B cell (primary cell): ENCODE measurements around the gene DAP. TPM values are rescaled to one million over a fixed set of nuclear protein-coding genes. Genes with fewer than 3 reads are reported as not detected.

ENCODE experiments used
- ATAC-seq: fragments of 200-7000 bp; cut with Tn5 transposase; one replicate; pipeline ENCODE4 v1.10.0; 2021; ENCODE audit warnings: low read depth, mild to moderate bottlenecking, moderate number of reproducible peaks, moderate library complexity
- CTCF ChIA-PET: fragments of 350-600 bp; sonication (Branson Sonifier 250); formaldehyde crosslinking; loops from one replicate; lab custom pipeline; 2021; ENCODE audit warnings: antibody characterized with exemption, inconsistent platforms; lab: Charles Lee
- POLR2A ChIA-PET: fragments of 350-600 bp; sonication (Branson Sonifier 250); formaldehyde crosslinking; loops from one replicate; lab custom pipeline; 2021; ENCODE audit warnings: antibody characterized with exemption; lab: Charles Lee
- DNase-seq: peaks from one replicate; pipeline ENCODE4 v3.0.0; 2013
- H2AFZ ChIP-seq: 2 replicates; pipeline ENCODE4 v1.6.1; 2012; ENCODE audit warnings: mild to moderate bottlenecking, low read depth, low read length; ENCODE audit not compliant: insufficient read depth, poor library complexity, severe bottlenecking
- H3K27ac ChIP-seq, 2 donors: 1 replicate in 1 of 2; 2 replicates in 1 of 2; pipeline ENCODE4 v1.5.1; 2012 to 2013; ENCODE audit warnings: low read length in 2 of 2, mild to moderate bottlenecking in 2 of 2, moderate library complexity in 1 of 2
- H3K27me3 ChIP-seq, 4 experiments: fragments of 200-600 bp in 1 of 4; sonication (generic) in 1 of 4; replicated peaks in 1 of 4; 1 replicate in 2 of 4; 2 replicates in 2 of 4; pipeline versions ENCODE4 v1.6.1 to v1.7.0; 2013 to 2016; ENCODE audit warnings: low read length in 3 of 4, mild to moderate bottlenecking in 2 of 4, mixed read lengths in 1 of 4, moderate library complexity in 1 of 4; ENCODE audit not compliant: insufficient read depth in 4 of 4, control insufficient read depth in 3 of 4; ENCODE audit errors: control extremely low read depth in 1 of 4
- H3K36me3 ChIP-seq, 2 experiments: replicated peaks in 1 of 2; 1 replicate in 1 of 2; 2 replicates in 1 of 2; pipeline versions ENCODE4 v1.6.1 to v1.7.1; 2013; ENCODE audit warnings: low read length in 1 of 2; ENCODE audit not compliant: insufficient read depth in 2 of 2, control insufficient read depth in 1 of 2; ENCODE audit errors: control extremely low read depth in 1 of 2, extremely low read depth in 1 of 2
- H3K4me1 ChIP-seq, 2 donors: fragments of 200-600 bp in 1 of 2; sonication (generic) in 1 of 2; 1 replicate in 1 of 2; 2 replicates in 1 of 2; pipeline versions ENCODE4 v1.5.1 to v1.6.1; 2013 to 2017; ENCODE audit warnings: low read length in 2 of 2; ENCODE audit not compliant: control insufficient read depth in 2 of 2, insufficient read depth in 2 of 2
- H3K4me2 ChIP-seq: replicated peaks from 2 replicates; pipeline ENCODE3; 2012; ENCODE audit warnings: mild to moderate bottlenecking, low read depth, low read length; ENCODE audit not compliant: poor library complexity, severe bottlenecking
- H3K4me3 ChIP-seq, 5 experiments: fragments of 200-600 bp in 1 of 5; sonication (generic) in 1 of 5; 1 replicate in 3 of 5; 2 replicates in 2 of 5; pipeline versions ENCODE4 v1.5.1 to v1.7.0; 2011 to 2016; ENCODE audit warnings: low read length in 4 of 5, mild to moderate bottlenecking in 4 of 5, low read depth in 2 of 5, control low read depth in 1 of 5, moderate library complexity in 1 of 5; ENCODE audit not compliant: insufficient read depth in 1 of 5; ENCODE audit errors: control extremely low read depth in 1 of 5, extremely low read depth in 1 of 5
- H3K79me2 ChIP-seq: fragments of 200-600 bp; sonication (generic); one replicate; pipeline ENCODE4 v1.6.0; 2016; ENCODE audit warnings: low read length; ENCODE audit not compliant: control insufficient read depth, insufficient read depth
- H3K9ac ChIP-seq: fragments of 200-600 bp; sonication (generic); 2 replicates; pipeline ENCODE4 v1.6.1; 2017; ENCODE audit warnings: mild to moderate bottlenecking, low read length, moderate library complexity
- H3K9me3 ChIP-seq, 3 donors: one replicate each; pipeline versions ENCODE4 v1.6.1 to v1.7.1; 2013; ENCODE audit warnings: low read length in 2 of 3; ENCODE audit not compliant: control insufficient read depth in 2 of 3, insufficient read depth in 1 of 3; ENCODE audit errors: control extremely low read depth in 1 of 3
- H4K20me1 ChIP-seq: 2 replicates; pipeline ENCODE4 v1.6.0; 2012; ENCODE audit warnings: mild to moderate bottlenecking, low read length; ENCODE audit not compliant: insufficient read depth, control insufficient read depth, poor library complexity, severe bottlenecking
- H3K27ac Mint-ChIP-seq: one replicate; pipeline ENCODE4 v1.8.0; 2021; ENCODE audit warnings: mixed read lengths
- H3K27me3 Mint-ChIP-seq: one replicate; pipeline ENCODE4 v1.8.0; 2021; ENCODE audit warnings: mixed read lengths
- H3K4me1 Mint-ChIP-seq: one replicate; pipeline ENCODE4 v1.8.0; 2021; ENCODE audit warnings: mixed read lengths
- H3K4me3 Mint-ChIP-seq: one replicate; pipeline ENCODE4 v1.8.0; 2021; ENCODE audit warnings: mixed read lengths
- H3K9me3 Mint-ChIP-seq: one replicate; pipeline ENCODE4 v1.8.0; 2022; ENCODE audit warnings: mixed read lengths; ENCODE audit not compliant: insufficient read depth
- CTCF ChIP-seq: fragments of 200-600 bp; IDR thresholded peaks from one replicate; pipeline ENCODE4 v1.8.0; 2022; ENCODE audit warnings: antibody characterized with exemption, mild to moderate bottlenecking
- EZH2 ChIP-seq: IDR thresholded peaks from 2 replicates; pipeline ENCODE4 v1.6.1; 2012; ENCODE audit warnings: borderline replicate concordance, low read depth, mild to moderate bottlenecking, moderate library complexity, low read length; ENCODE audit not compliant: insufficient read depth, poor library complexity, severe bottlenecking
- WGBS: methylation state at CpG from one replicate; pipeline ENCODE4 v1.1.5; 2013; ENCODE audit warnings: missing lambda C conversion rate; ENCODE audit not compliant: insufficient coverage; 5-methylcytosine and 5-hydroxymethylcytosine counted together
- intact Hi-C: fragments of 100-400 bp; cut with micrococcal nuclease; formaldehyde crosslinking; loops from one replicate; pipeline ENCODE4 v1.10.0; 2022
- polyA plus RNA-seq: library from polyadenylated mRNA; depleted of rRNA; stranded (reverse); fragments of >200 nt; gene quantifications from 2 replicates; pipeline ENCODE4 v1.2.3, GENCODE V29; 2012
- total RNA-seq, 2 donors: library from RNA; stranded (reverse); fragments of 120-200 nt in 1 of 2; gene quantifications; 1 replicate in 1 of 2; 2 replicates in 1 of 2; pipeline versions ENCODE4 v1.2.3 to v1.2.4, GENCODE V29; 2013 to 2022

The DAP gene
- total and polyA plus RNA-seq, 2 donors (not counting 1 experiment from before 2014, with no cell fraction given), result 42.6 to 49.8 TPM

GRCh38 chr5:10797261-10797660 is 36.2 kb upstream of the DAP start:
- H3K4me3 ChIP-seq, result no peak overlapping the region
- intact Hi-C loops, result no loop called here
- no peaks in the 10 kb centered on the region for H3K4me1 ChIP-seq
- H2AFZ ChIP-seq, result no peak overlapping the region
- Mint-ChIP-seq H3K4me3 (no peak overlapping the region), H3K9me3 (no peaks in the 10 kb centered on the region), H3K27me3 (peaks cover 15% of the 10 kb centered on the region), H3K4me1 (no peaks in the 10 kb centered on the region), H3K27ac (no peak overlapping the region)
- H3K9me3 ChIP-seq, result no peaks in the 10 kb centered on the region
- H4K20me1 ChIP-seq, result no peaks in the 10 kb centered on the region
- TF ChIP-seq CTCF, result no peak
- no peak for TF ChIP-seq EZH2
- H3K27me3 ChIP-seq, result no peaks in the 10 kb centered on the region
- H3K36me3 ChIP-seq, result no peaks in the 10 kb centered on the region
- no CpG with 5 or more reads among the region's 3 CpGs for WGBS
- ATAC-seq (no peak), DNase-seq (no peak)
- no peaks in the 10 kb centered on the region for H3K79me2 ChIP-seq
- ChIA-PET POLR2A (no interaction called here), CTCF (no interaction called here)
- no peak overlapping the region for H3K9ac ChIP-seq
- no peak overlapping the region for H3K4me2 ChIP-seq
- H3K27ac ChIP-seq, result no peak overlapping the region

GRCh38 chr5:10793785-10794184 is 32.8 kb upstream of the DAP start:
- CTCF ChIA-PET, result no interaction called here
- peaks cover 7% of the 10 kb centered on the region for H3K27me3 Mint-ChIP-seq

More at GRCh38 chr5:10793785-10794184, 32.8 kb upstream of the DAP start:
- no peak overlapping the region for H3K27ac ChIP-seq
- WGBS, result 77% methylated on average over 3 of the region's 6 CpGs
- no peak overlapping the region for H3K9ac ChIP-seq
- no peaks in the 10 kb centered on the region for H3K9me3 ChIP-seq
- no peaks in the 10 kb centered on the region for H3K4me1 ChIP-seq
- H3K4me3 Mint-ChIP-seq, result no peak overlapping the region
- POLR2A ChIA-PET, result no interaction called here
- TF ChIP-seq EZH2, result no peak
- no peak for TF ChIP-seq CTCF
- no peak overlapping the region for H3K4me2 ChIP-seq
- H3K4me1 Mint-ChIP-seq, result no peaks in the 10 kb centered on the region
- H3K79me2 ChIP-seq, result no peaks in the 10 kb centered on the region
- H3K27me3 ChIP-seq, result no peaks in the 10 kb centered on the region
- no peak overlapping the region for H2AFZ ChIP-seq
- no peak overlapping the region for H3K27ac Mint-ChIP-seq
- intact Hi-C loops, result no loop called here
- H3K4me3 ChIP-seq, result no peak overlapping the region
- ATAC-seq (no peak), DNase-seq (no peak)
- H4K20me1 ChIP-seq, result no peaks in the 10 kb centered on the region
- no peaks in the 10 kb centered on the region for H3K36me3 ChIP-seq
- H3K9me3 Mint-ChIP-seq, result no peaks in the 10 kb centered on the region
